ENCODE results near the gene CNKSR3. TPM values are rescaled to one million over a fixed set of nuclear protein-coding genes. Genes with fewer than 3 reads are reported as not detected.

Gene CNKSR3
- total and polyA plus RNA-seq, 2 of the 8 experiments (the other 6 are each of a cell fraction or from before 2014, with no cell fraction given) = 1.2 to 6.2 TPM

GRCh38 chr6:154359161-154359574 lies 151.3 kb downstream of the CNKSR3 start:
- no peak overlapping the region for H3K4ac ChIP-seq (replicated peaks; ENCODE audit: insufficient read length, low read depth, low read length)
- H3K4me2 ChIP-seq (ENCODE audit: insufficient read depth in 1 of 2, low read depth in 2 of 2, low read length in 2 of 2) = no peak overlapping the region
- H3K4me1 ChIP-seq (replicated peaks in 1 of 4; ENCODE audit: control insufficient read depth in 3 of 4, insufficient read depth in 4 of 4, low read length in 3 of 4) = no peaks in the 10 kb centered on the region
- WGBS, 2 experiments (ENCODE audit: extremely low coverage in 1 of 2, insufficient coverage in 1 of 2, insufficient read length in 1 of 2, insufficient replicate concordance in 2 of 2, low coverage in 1 of 2, low lambda C conversion rate in 2 of 2, missing lambda C conversion rate in 1 of 2) = 95% methylated on average over 10 of the region's 10 CpGs; no CpG with 5 or more reads in 1 of the 2 experiments
- ChIA-PET CTCF (ENCODE audit: partially characterized antibody) (no interaction called here), POLR2A (ENCODE audit: partially characterized antibody) (no interaction called here)
- no peak overlapping the region for H2BK5ac ChIP-seq (ENCODE audit: low read depth, low read length)
- peaks cover 4% of the 10 kb centered on the region; the same call in 1 of the 2 replicates for H3K23me2 ChIP-seq (ENCODE audit: low read depth, low read length)
- no peak overlapping the region for H3K14ac ChIP-seq (ENCODE audit: insufficient read length)
- H3K27ac ChIP-seq (ENCODE audit: low read depth, low read length) = no peak overlapping the region
- DNase-seq (ENCODE audit: low read depth in 1 of 2, low spot score in 2 of 2) (no peak), FAIRE-seq (no peak)
- no peaks in the 10 kb centered on the region for H3K79me1 ChIP-seq (ENCODE audit: low read depth, low read length)
- no peak overlapping the region for H4K8ac ChIP-seq (ENCODE audit: extremely low read depth, insufficient read depth, low read length)
- TF ChIP-seq BCL11A (IDR thresholded peaks at IDR 0.05; ENCODE audit: low read depth in 2 of 2, low read length in 2 of 2) = no peak
- no peak for TF ChIP-seq CREB1 (IDR thresholded peaks at IDR 0.05)
- TF ChIP-seq RNF2 (IDR thresholded peaks at IDR 0.05; ENCODE audit: borderline replicate concordance, low read depth, low read length, missing control alignments, poor library complexity, severe bottlenecking) = no peak
- TF ChIP-seq CHD2 (IDR thresholded peaks at IDR 0.05; ENCODE audit: low read length) = no peak
- TF ChIP-seq CBX8 (IDR thresholded peaks at IDR 0.05; ENCODE audit: borderline replicate concordance, low read depth, low read length) = no peak
- TF ChIP-seq CHD1 (IDR thresholded peaks at IDR 0.05; ENCODE audit: low read depth, low read length) = no peak
- TF ChIP-seq MAFK (IDR thresholded peaks at IDR 0.05; ENCODE audit: low read depth, low read length) = no peak
- no peak for TF ChIP-seq PHF8 (conservative IDR thresholded peaks at IDR 0.05; ENCODE audit: low read depth, low read length)
- no peak overlapping the region for H3K18ac ChIP-seq (ENCODE audit: extremely low read depth, low read length)
- H4K20me1 ChIP-seq (replicated peaks in 1 of 2; ENCODE audit: control insufficient read depth in 1 of 2, insufficient read depth in 2 of 2, low read length in 2 of 2) = no peaks in the 10 kb centered on the region
- H2BK20ac ChIP-seq (ENCODE audit: low read length) = no peak overlapping the region
- H3K56ac ChIP-seq (replicated peaks; ENCODE audit: insufficient read length, low read depth, low read length) = no peak overlapping the region
- no peak overlapping the region for H2BK15ac ChIP-seq (ENCODE audit: low read length)
- no peaks in the 10 kb centered on the region for H3K27me3 ChIP-seq (replicated peaks in 1 of 4; ENCODE audit: control insufficient read depth in 3 of 4, extremely low read depth in 1 of 4, insufficient read depth in 3 of 4, low read length in 3 of 4)
- H2BK12ac ChIP-seq (ENCODE audit: low read depth, low read length) = no peak overlapping the region
- no peaks in the 10 kb centered on the region for H3K36me3 ChIP-seq (ENCODE audit: control insufficient read depth in 2 of 4, insufficient read depth in 4 of 4, low read length in 3 of 4)
- no peak overlapping the region for H3K9ac ChIP-seq (replicated peaks in 1 of 4; ENCODE audit: extremely low read depth in 1 of 4, low read depth in 3 of 4, low read length in 3 of 4)
- H3K9me3 ChIP-seq (ENCODE audit: insufficient read depth in 2 of 2, low read depth in 1 of 2, low read length in 1 of 2) = no peaks in the 10 kb centered on the region
- H2AFZ ChIP-seq (ENCODE audit: low read length) = no peak overlapping the region
- H2BK120ac ChIP-seq (replicated peaks; ENCODE audit: low read depth, low read length) = no peak overlapping the region
- no peak overlapping the region for H3K4me3 ChIP-seq (ENCODE audit: extremely low read depth in 1 of 4, insufficient read depth in 2 of 4, low read depth in 3 of 4, low read length in 4 of 4)
- no peak overlapping the region for H4K5ac ChIP-seq (ENCODE audit: insufficient read length, low read depth, low read length)
- H3K23ac ChIP-seq (ENCODE audit: insufficient read length) = no peak overlapping the region
- no peaks in the 10 kb centered on the region for H3K79me2 ChIP-seq (ENCODE audit: control insufficient read depth in 1 of 2, insufficient read depth in 2 of 2, low read length in 2 of 2)
- no peak overlapping the region for H4K91ac ChIP-seq (replicated peaks; ENCODE audit: insufficient read length, low read length)
- no peak overlapping the region for H2AK5ac ChIP-seq (ENCODE audit: low read depth, low read length)
